HCT116 (cell line): ENCODE results near the gene DPF3.

Experiments used
- EZH2phosphoT487 ChIP-seq: fragments of 200-600 bp; IDR thresholded peaks from 2 replicates; pipeline ENCODE4 v1.6.1; 2018; ENCODE audit warnings: antibody characterized with exemption, borderline replicate concordance
- POLR2AphosphoS5 ChIP-seq: IDR thresholded peaks from 2 replicates; pipeline ENCODE4 v1.6.1; 2011; ENCODE audit warnings: mild to moderate bottlenecking, low read depth, low read length, moderate library complexity
- TF ChIP-seq, protein P1 (sequence below): IDR thresholded peaks from 2 replicates; pipeline ENCODE4 v1.6.1; 2012

- no peak for TF ChIP-seq POLR2AphosphoS5
- TF ChIP-seq, protein P1, sequence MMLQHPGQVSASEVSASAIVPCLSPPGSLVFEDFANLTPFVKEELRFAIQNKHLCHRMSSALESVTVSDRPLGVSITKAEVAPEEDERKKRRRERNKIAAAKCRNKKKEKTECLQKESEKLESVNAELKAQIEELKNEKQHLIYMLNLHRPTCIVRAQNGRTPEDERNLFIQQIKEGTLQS: no peak
- no peak for TF ChIP-seq EZH2phosphoT487
Observed at GRCh38 chr14:72851635-72852034, 42.3 kb downstream of the DPF3 start.
